IMR-90 (cell line): ENCODE results near the gene GDF9. TPM values are rescaled to one million over a fixed set of nuclear protein-coding genes. Genes with fewer than 3 reads are reported as not detected.

Source experiments
- ATAC-seq: fragments of 200-7000 bp; cut with Tn5 transposase; 2 replicates; pipeline ENCODE4 v1.9.1; 2020; ENCODE audit warnings: low read depth, mild to moderate bottlenecking, moderate library complexity
- BruUV-seq: library from RNA; stranded (reverse); fragments of 400-500 nt; replicated peaks from 2 replicates; lab custom pipeline; 2021; lab: Mats Ljungman, UMichigan
- CTCF ChIA-PET: fragments of 300-600 bp; formaldehyde crosslinking; extraction: SDS; loops from one replicate; lab custom pipeline; 2021; ENCODE audit warnings: antibody characterized with exemption; lab: Yijun Ruan, JAX
- POLR2A ChIA-PET: fragments of 300-600 bp; sonication (Branson Sonifier 250); formaldehyde crosslinking; loops from one replicate; lab custom pipeline; 2022; ENCODE audit warnings: antibody characterized with exemption; ENCODE audit not compliant: unreplicated experiment; lab: Charles Lee
- DNase-seq: peaks from one replicate; pipeline ENCODE4 v3.0.0; 2013
- H2AFZ ChIP-seq: replicated peaks from 2 replicates; pipeline ENCODE3; 2013; ENCODE audit warnings: low read length, mild to moderate bottlenecking; ENCODE audit not compliant: poor library complexity
- H2AK5ac ChIP-seq: 2 replicates; pipeline ENCODE4 v1.6.1; 2013; ENCODE audit warnings: low read depth, low read length, inconsistent platforms
- H2AK9ac ChIP-seq: replicated peaks from 2 replicates; pipeline ENCODE3; 2013; ENCODE audit warnings: mild to moderate bottlenecking, low read depth, low read length, moderate library complexity; ENCODE audit not compliant: poor library complexity
- H2BK120ac ChIP-seq: 2 replicates; pipeline ENCODE4 v1.6.1; 2013; ENCODE audit warnings: low read depth, low read length, inconsistent platforms
- H2BK15ac ChIP-seq: 3 replicates; pipeline ENCODE4 v1.6.1; 2013; ENCODE audit warnings: low read depth, low read length, inconsistent platforms
- H2BK20ac ChIP-seq: 2 replicates; pipeline ENCODE4 v1.6.1; 2013; ENCODE audit warnings: low read depth, mild to moderate bottlenecking, inconsistent platforms, low read length, moderate library complexity
- H2BK5ac ChIP-seq: 2 replicates; pipeline ENCODE4 v1.6.1; 2013; ENCODE audit warnings: mild to moderate bottlenecking, low read depth, low read length, inconsistent platforms; ENCODE audit not compliant: poor library complexity, severe bottlenecking
- H3K14ac ChIP-seq: replicated peaks from 2 replicates; pipeline ENCODE4 v1.6.1; 2013; ENCODE audit warnings: low read depth, low read length, inconsistent platforms
- H3K18ac ChIP-seq: 2 replicates; pipeline ENCODE4 v1.6.1; 2013; ENCODE audit warnings: low read depth, low read length, control low read depth
- H3K23ac ChIP-seq: 2 replicates; pipeline ENCODE4 v1.6.1; 2013; ENCODE audit warnings: low read depth, low read length, inconsistent platforms
- H3K27ac ChIP-seq: 2 replicates; pipeline ENCODE4 v1.5.1; 2013; ENCODE audit warnings: mild to moderate bottlenecking, control low read depth, low read length; ENCODE audit not compliant: insufficient read depth
- H3K27me3 ChIP-seq: 2 replicates; pipeline ENCODE4 v1.6.1; 2013; ENCODE audit warnings: low read length; ENCODE audit not compliant: control insufficient read depth, insufficient read depth
- H3K36me3 ChIP-seq: 2 replicates; pipeline ENCODE4 v1.6.1; 2013; ENCODE audit warnings: low read length, mixed read lengths; ENCODE audit not compliant: control insufficient read depth, insufficient read depth
- H3K4ac ChIP-seq: 2 replicates; pipeline ENCODE4 v1.6.1; 2013; ENCODE audit warnings: low read depth, low read length, inconsistent platforms
- H3K4me1 ChIP-seq: 2 replicates; pipeline ENCODE4 v1.6.1; 2013; ENCODE audit warnings: low read length, mixed read lengths; ENCODE audit not compliant: control insufficient read depth, insufficient read depth
- H3K4me2 ChIP-seq: 2 replicates; pipeline ENCODE4 v1.6.1; 2013; ENCODE audit warnings: low read depth, mild to moderate bottlenecking, control low read depth, low read length, moderate library complexity
- H3K4me3 ChIP-seq: 2 replicates; pipeline ENCODE4 v1.5.1; 2013; ENCODE audit warnings: low read depth, mild to moderate bottlenecking, control low read depth, low read length, moderate library complexity; ENCODE audit not compliant: insufficient read depth
- H3K56ac ChIP-seq: 2 replicates; pipeline ENCODE4 v1.6.1; 2013; ENCODE audit warnings: low read length, inconsistent platforms; ENCODE audit not compliant: insufficient read depth; ENCODE audit errors: extremely low read depth
- H3K79me1 ChIP-seq, 2 experiments: 2 replicates each; pipeline ENCODE4 v1.6.1; 2013; ENCODE audit warnings: low read length in 2 of 2, inconsistent platforms in 1 of 2, low read depth in 1 of 2
- H3K9ac ChIP-seq: 2 replicates; pipeline ENCODE4 v1.6.1; 2013; ENCODE audit warnings: low read depth, low read length, control low read depth
- H3K9me1 ChIP-seq: 2 replicates; pipeline ENCODE4 v1.6.1; 2013; ENCODE audit warnings: low read length, inconsistent platforms; ENCODE audit not compliant: insufficient read depth
- H3K9me3 ChIP-seq: 2 replicates; pipeline ENCODE4 v1.6.1; 2013; ENCODE audit warnings: low read length; ENCODE audit not compliant: control insufficient read depth, insufficient read depth
- H4K20me1 ChIP-seq: 2 replicates; pipeline ENCODE4 v1.6.1; 2013; ENCODE audit warnings: low read length, inconsistent platforms; ENCODE audit not compliant: insufficient read depth
- H4K5ac ChIP-seq: 2 replicates; pipeline ENCODE4 v1.6.1; 2013; ENCODE audit warnings: mild to moderate bottlenecking, low read depth, low read length, control low read depth
- H4K8ac ChIP-seq, 2 experiments: 2 replicates each; pipeline ENCODE4 v1.6.1; 2013; ENCODE audit warnings: low read depth in 2 of 2, low read length in 2 of 2, control low read depth in 1 of 2, inconsistent platforms in 1 of 2
- H4K91ac ChIP-seq: 2 replicates; pipeline ENCODE4 v1.6.1; 2013; ENCODE audit warnings: low read depth, low read length, inconsistent platforms; ENCODE audit not compliant: insufficient read depth
- BHLHE40 ChIP-seq: fragments of 150-350 bp; IDR thresholded peaks from 2 replicates; pipeline ENCODE4 v1.6.1; 2016; ENCODE audit warnings: mild to moderate bottlenecking, low read depth, low read length
- CEBPB ChIP-seq: IDR thresholded peaks from 2 replicates; pipeline ENCODE4 v1.6.1; 2012; ENCODE audit warnings: low read depth, low read length, improper control_type of control experiment
- CHD1 ChIP-seq: IDR thresholded peaks from 2 replicates; pipeline ENCODE4 v1.6.1; 2012; ENCODE audit warnings: low read depth, low read length, improper control_type of control experiment
- ELK1 ChIP-seq: fragments of 150-350 bp; IDR thresholded peaks from 2 replicates; pipeline ENCODE4 v1.6.1; 2016; ENCODE audit warnings: low read depth, mild to moderate bottlenecking, low read length, moderate library complexity, borderline replicate concordance
- FOS ChIP-seq: fragments of 150-350 bp; IDR thresholded peaks from 2 replicates; pipeline ENCODE4 v1.6.1; 2016; ENCODE audit warnings: low read depth, low read length
- MAFK ChIP-seq: IDR thresholded peaks from 2 replicates; pipeline ENCODE4 v1.6.1; 2012; ENCODE audit warnings: low read depth, low read length, improper control_type of control experiment
- MAZ ChIP-seq: IDR thresholded peaks from 2 replicates; pipeline ENCODE4 v1.6.1; 2012; ENCODE audit warnings: low read depth, mild to moderate bottlenecking, low read length, improper control_type of control experiment, moderate library complexity, borderline replicate concordance
- MXI1 ChIP-seq: IDR thresholded peaks from 2 replicates; pipeline ENCODE4 v1.6.1; 2012; ENCODE audit warnings: low read depth, mild to moderate bottlenecking, low read length, moderate library complexity, borderline replicate concordance
- NFE2L2 ChIP-seq: fragments of 150-350 bp; IDR thresholded peaks from 2 replicates; pipeline ENCODE4 v1.6.1; 2016; ENCODE audit warnings: low read depth, mild to moderate bottlenecking, low read length
- POLR2A ChIP-seq: IDR thresholded peaks from 2 replicates; pipeline ENCODE4 v1.6.1; 2012; ENCODE audit warnings: mild to moderate bottlenecking, low read depth, low read length
- RAD21 ChIP-seq: IDR thresholded peaks from 2 replicates; pipeline ENCODE4 v1.6.1; 2012; ENCODE audit warnings: low read length, improper control_type of control experiment
- RCOR1 ChIP-seq: IDR thresholded peaks from 2 replicates; pipeline ENCODE4 v1.6.1; 2012; ENCODE audit warnings: mild to moderate bottlenecking, low read length, improper control_type of control experiment; ENCODE audit not compliant: insufficient replicate concordance
- RFX5 ChIP-seq: IDR thresholded peaks from 2 replicates; pipeline ENCODE4 v1.8.0; 2012; ENCODE audit warnings: low read depth, mild to moderate bottlenecking, low read length, moderate library complexity
- SMC3 ChIP-seq: fragments of 150-350 bp; IDR thresholded peaks from 2 replicates; pipeline ENCODE4 v1.6.1; 2016; ENCODE audit warnings: low read depth, mild to moderate bottlenecking, antibody characterized with exemption, low read length, moderate library complexity
- USF2 ChIP-seq: fragments of 150-350 bp; IDR thresholded peaks from 2 replicates; pipeline ENCODE4 v1.6.1; 2017; ENCODE audit warnings: mild to moderate bottlenecking, antibody characterized with exemption, low read length, low read depth
- WGBS, 2 experiments: methylation state at CpG; one replicate each; pipeline versions ENCODE4 v1.1.5 to v1.1.7; 2013; ENCODE audit warnings: missing lambda C conversion rate in 2 of 2; ENCODE audit not compliant: insufficient read length in 1 of 2; ENCODE audit errors: extremely low coverage in 2 of 2; 5-methylcytosine and 5-hydroxymethylcytosine counted together
- dilution Hi-C: fragments of 300-500 bp; cut with HindIII; formaldehyde crosslinking; loops from one replicate; pipeline ENCODE4 v1.14.3; 2018; ENCODE audit warnings: low sequenced_read_pairs; ENCODE audit not compliant: unreplicated experiment
- in situ Hi-C: fragments of 300-500 bp; cut with MboI; formaldehyde crosslinking; loops from 3 replicates; pipeline ENCODE4 v1.14.3; 2019; ENCODE audit warnings: low sequenced_read_pairs, inconsistent platforms, mixed read lengths
- intact Hi-C: fragments of 100-400 bp; cut with micrococcal nuclease; formaldehyde crosslinking; loops from 2 replicates; pipeline ENCODE4 v1.10.0; 2022
- polyA plus RNA-seq, 3 experiments: library from polyadenylated mRNA; depleted of rRNA; stranded (reverse); fragments of >200 nt; gene quantifications; 2 replicates each; pipeline ENCODE4 v1.2.3, GENCODE V29; 2012; ENCODE audit warnings: low replicate concordance in 1 of 3
- total RNA-seq: library from RNA; depleted of rRNA; stranded (reverse); fragments of >200 nt; gene quantifications from 2 replicates; pipeline ENCODE4 v1.2.3, GENCODE V29; 2012
- TF ChIP-seq, protein P1 (sequence below): conservative IDR thresholded peaks from 2 replicates; pipeline ENCODE4 v1.5.1; 2012; ENCODE audit warnings: mild to moderate bottlenecking, low read depth, low read length, improper control_type of control experiment

Gene GDF9
- total and polyA plus RNA-seq, 2 of the 4 experiments (the other 2 are of a cell fraction): 0.18 to 0.21 TPM

GRCh38 chr5:132860742-132861141, 5.5 kb downstream of the GDF9 start:
- Histone ChIP-seq H3K4me1 (peaks cover 2% of the 10 kb centered on the region; the same call in 1 of the 2 replicates), H2AK9ac (no peak overlapping the region), H3K23ac (no peak overlapping the region), H3K56ac (no peak overlapping the region), H3K79me1 (no peaks in the 10 kb centered on the region), H3K27me3 (no peaks in the 10 kb centered on the region), H4K5ac (no peak overlapping the region), H3K9me1 (peaks cover 4% of the 10 kb centered on the region), H4K91ac (no peak overlapping the region), H2BK120ac (no peak overlapping the region), H3K27ac (no peak overlapping the region), H3K9ac (no peak overlapping the region), H3K36me3 (no peaks in the 10 kb centered on the region), H3K4me3 (no peak overlapping the region), H4K20me1 (no peaks in the 10 kb centered on the region), H2AFZ (no peak overlapping the region), H3K4me2 (no peak overlapping the region), H2BK15ac (no peak overlapping the region), H3K14ac (no peak overlapping the region), H4K8ac (no peak overlapping the region), H2BK20ac (no peak overlapping the region), H3K18ac (no peak overlapping the region), H2BK5ac (no peak overlapping the region), H3K4ac (no peak overlapping the region), H2AK5ac (no peak overlapping the region), H3K9me3 (no peaks in the 10 kb centered on the region)
- POLR2A ChIA-PET: no interaction called here
- in situ Hi-C loops: no loop called here
- intact Hi-C loops: loop anchor here (5.0 kb wide), 1 partner anchor 103 kb away; no protein-coding TSS in a partner anchor
- dilution Hi-C loops: no loop called here
- DNase-seq (no peak), ATAC-seq (no peak)
- WGBS, 2 experiments: no CpG with 5 or more reads among the region's 5 CpGs
- CTCF ChIA-PET: interaction anchor here (0.8 kb wide), 1 partner anchor 41 kb away, joined by 3 read pairs; no protein-coding TSS in a partner anchor
- no TSS peak for BruUV-seq
- TF ChIP-seq BHLHE40 (no peak), USF2 (no peak), CHD1 (no peak), MXI1 (no peak), NFE2L2 (no peak), FOS (no peak), CEBPB (no peak), RCOR1 (no peak), RAD21 (no peak), RFX5 (no peak), POLR2A (no peak), MAFK (no peak), MAZ (no peak), ELK1 (no peak), SMC3 (no peak)
- TF ChIP-seq, protein P1, sequence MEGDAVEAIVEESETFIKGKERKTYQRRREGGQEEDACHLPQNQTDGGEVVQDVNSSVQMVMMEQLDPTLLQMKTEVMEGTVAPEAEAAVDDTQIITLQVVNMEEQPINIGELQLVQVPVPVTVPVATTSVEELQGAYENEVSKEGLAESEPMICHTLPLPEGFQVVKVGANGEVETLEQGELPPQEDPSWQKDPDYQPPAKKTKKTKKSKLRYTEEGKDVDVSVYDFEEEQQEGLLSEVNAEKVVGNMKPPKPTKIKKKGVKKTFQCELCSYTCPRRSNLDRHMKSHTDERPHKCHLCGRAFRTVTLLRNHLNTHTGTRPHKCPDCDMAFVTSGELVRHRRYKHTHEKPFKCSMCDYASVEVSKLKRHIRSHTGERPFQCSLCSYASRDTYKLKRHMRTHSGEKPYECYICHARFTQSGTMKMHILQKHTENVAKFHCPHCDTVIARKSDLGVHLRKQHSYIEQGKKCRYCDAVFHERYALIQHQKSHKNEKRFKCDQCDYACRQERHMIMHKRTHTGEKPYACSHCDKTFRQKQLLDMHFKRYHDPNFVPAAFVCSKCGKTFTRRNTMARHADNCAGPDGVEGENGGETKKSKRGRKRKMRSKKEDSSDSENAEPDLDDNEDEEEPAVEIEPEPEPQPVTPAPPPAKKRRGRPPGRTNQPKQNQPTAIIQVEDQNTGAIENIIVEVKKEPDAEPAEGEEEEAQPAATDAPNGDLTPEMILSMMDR: no peak
